ENCODE measurements around the gene MAST1. TPM values are rescaled to one million over a fixed set of nuclear protein-coding genes. Genes with fewer than 3 reads are reported as not detected.

The MAST1 gene
- total RNA-seq, 6 experiments from 2014 or later = 0.09 to 0.34 (median 0.26) TPM; not detected in 3

DNA sequence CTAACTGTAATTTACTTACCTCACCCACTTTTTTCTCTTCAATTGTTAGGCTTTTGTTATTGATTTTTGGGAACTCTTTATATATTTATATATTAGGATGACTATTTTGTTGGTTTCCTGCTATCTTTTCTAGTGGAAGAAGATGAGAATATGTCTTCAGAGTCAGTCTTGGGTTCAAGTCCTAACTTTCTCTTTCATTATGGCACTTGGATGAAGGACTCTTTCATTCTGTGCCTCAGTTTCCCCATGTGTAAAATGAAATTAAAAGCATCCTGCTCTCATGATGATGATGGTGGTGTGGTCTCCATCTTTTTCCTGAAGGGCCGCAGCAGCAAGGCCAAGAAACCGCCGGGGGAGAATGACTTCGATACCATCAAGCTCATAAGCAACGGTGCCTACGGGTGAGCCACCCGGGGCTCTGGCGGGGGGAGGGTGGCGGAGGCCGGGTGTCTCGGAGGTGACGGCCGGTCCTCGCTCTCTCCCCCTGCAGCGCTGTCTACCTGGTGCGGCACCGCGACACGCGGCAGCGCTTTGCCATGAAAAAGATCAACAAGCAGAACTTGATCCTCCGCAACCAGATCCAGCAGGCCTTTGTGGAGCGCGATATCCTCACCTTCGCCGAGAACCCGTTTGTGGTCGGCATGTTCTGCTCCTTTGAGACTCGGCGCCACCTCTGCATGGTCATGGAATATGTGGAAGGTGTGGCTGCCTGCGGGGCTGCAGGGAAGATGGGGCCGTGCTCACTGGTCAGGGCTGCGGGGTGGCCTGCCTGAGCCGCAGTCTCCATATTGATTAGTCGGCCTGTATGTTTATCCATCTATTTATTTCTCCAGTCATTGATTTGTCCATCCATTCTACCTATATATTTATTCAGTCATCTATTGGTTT lies 20.0 kb downstream of the MAST1 start:
- TF ChIP-seq, protein P1, sequence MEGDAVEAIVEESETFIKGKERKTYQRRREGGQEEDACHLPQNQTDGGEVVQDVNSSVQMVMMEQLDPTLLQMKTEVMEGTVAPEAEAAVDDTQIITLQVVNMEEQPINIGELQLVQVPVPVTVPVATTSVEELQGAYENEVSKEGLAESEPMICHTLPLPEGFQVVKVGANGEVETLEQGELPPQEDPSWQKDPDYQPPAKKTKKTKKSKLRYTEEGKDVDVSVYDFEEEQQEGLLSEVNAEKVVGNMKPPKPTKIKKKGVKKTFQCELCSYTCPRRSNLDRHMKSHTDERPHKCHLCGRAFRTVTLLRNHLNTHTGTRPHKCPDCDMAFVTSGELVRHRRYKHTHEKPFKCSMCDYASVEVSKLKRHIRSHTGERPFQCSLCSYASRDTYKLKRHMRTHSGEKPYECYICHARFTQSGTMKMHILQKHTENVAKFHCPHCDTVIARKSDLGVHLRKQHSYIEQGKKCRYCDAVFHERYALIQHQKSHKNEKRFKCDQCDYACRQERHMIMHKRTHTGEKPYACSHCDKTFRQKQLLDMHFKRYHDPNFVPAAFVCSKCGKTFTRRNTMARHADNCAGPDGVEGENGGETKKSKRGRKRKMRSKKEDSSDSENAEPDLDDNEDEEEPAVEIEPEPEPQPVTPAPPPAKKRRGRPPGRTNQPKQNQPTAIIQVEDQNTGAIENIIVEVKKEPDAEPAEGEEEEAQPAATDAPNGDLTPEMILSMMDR (IDR thresholded peaks at IDR 0.05) = no peak
- Mint-ChIP-seq H3K27me3 (ENCODE audit: insufficient read depth) (peaks cover under 1% of the 10 kb centered on the region), H3K27ac (no peak overlapping the region), H3K9me3 (peaks cover 3% of the 10 kb centered on the region; the same call in 1 of the 2 replicates), H3K36me3 (ENCODE audit: low read depth) (no peaks in the 10 kb centered on the region), H3K4me3 (no peak overlapping the region), H3K4me1 (ENCODE audit: low read depth) (no peaks in the 10 kb centered on the region)
- DNase-seq = no peak

DNA sequence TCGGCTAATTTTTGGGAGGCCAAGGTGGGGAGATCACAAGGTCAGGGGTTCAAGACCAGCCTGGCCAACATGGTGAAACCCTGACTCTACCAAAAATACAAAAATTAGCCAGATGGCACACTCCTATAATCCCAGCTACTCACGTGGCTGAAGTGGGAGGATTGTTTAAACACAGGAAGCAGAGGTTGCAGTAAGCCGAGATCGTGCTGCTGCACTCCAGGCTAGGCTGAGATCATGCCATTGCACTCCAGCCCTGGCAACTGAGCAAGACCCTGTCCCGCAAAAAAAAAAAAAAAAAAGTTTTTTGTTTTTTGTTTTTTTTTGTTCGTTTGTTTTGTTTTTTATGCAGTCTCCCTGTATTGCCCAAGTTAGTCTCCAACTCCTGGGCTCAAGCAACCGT lies 21.2 kb downstream of the MAST1 start:
- H3K27me3 Mint-ChIP-seq (ENCODE audit: insufficient read depth) = peaks cover 2% of the 10 kb centered on the region
- peaks cover 3% of the 10 kb centered on the region; the same call in 1 of the 2 replicates for H3K9me3 Mint-ChIP-seq
- DNase-seq = no peak
- TF ChIP-seq, protein P1 (IDR thresholded peaks at IDR 0.05) = no peak
- no peaks in the 10 kb centered on the region for H3K4me1 Mint-ChIP-seq (ENCODE audit: low read depth)
- no peak overlapping the region for H3K27ac Mint-ChIP-seq
- no peaks in the 10 kb centered on the region for H3K36me3 Mint-ChIP-seq (ENCODE audit: low read depth)
- H3K4me3 Mint-ChIP-seq = no peak overlapping the region

DNA sequence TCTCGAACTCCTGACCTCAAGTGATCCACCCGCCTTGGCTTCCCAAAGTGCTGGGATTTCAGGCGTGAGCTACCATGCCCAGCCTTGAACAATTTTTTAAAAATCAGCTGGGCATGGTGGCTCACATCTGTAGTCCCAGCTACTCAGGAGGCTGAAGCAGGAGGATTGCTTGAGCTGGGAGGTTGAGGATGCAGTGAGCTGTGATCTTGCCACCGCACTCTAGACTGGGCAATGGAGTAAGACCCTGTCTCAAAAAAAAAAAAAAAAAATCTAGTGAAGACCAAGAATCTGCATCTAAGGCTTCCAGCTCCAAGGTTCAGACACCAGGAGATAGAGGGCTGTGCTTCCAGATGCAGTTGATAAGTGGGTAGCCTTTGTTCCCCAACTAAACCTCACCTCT lies 25.8 kb downstream of the MAST1 start:
- Mint-ChIP-seq H3K4me1 (ENCODE audit: low read depth) (no peaks in the 10 kb centered on the region), H3K4me3 (no peak overlapping the region), H3K36me3 (ENCODE audit: low read depth) (no peaks in the 10 kb centered on the region), H3K27ac (no peak overlapping the region), H3K27me3 (ENCODE audit: insufficient read depth) (peaks cover 2% of the 10 kb centered on the region), H3K9me3 (no peaks in the 10 kb centered on the region)
- no peak for DNase-seq
- TF ChIP-seq, protein P1 (IDR thresholded peaks at IDR 0.05) = no peak

DNA sequence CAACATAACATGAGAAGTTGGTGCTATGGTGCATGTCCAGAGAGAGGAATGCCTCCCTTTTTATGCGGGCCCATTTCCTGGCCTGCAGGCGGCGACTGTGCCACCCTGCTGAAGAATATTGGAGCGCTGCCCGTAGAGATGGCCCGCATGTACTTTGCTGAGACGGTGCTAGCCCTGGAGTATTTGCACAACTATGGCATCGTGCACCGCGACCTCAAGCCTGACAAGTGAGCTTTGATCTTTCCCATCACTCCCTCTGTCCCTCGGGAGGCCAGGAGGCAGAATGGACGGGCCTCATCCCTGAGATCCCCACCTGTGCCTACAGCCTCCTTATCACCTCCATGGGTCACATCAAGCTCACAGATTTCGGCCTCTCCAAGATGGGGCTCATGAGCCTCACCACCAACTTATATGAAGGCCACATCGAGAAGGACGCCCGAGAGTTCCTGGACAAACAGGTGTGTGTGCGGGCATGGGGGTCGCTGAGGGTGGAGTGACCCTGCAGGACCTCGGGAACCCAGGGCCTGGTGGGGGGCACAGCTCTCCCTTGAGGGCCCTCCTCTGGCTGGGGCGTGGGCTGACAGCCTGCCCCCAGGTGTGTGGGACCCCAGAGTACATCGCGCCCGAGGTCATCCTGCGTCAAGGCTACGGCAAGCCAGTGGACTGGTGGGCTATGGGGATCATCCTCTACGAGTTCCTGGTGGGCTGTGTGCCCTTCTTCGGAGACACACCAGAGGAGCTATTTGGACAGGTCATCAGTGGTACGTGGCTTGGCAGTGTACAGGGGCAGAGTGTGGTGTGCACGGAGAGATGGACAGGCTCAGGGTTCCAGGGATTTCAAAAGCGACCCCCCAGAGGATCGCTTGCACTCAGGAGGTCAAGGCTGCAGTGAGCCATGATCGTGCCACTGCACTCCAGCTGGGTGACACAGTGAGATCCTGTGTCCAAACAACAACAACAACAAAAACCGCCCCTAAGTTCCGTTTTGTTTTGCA lies 26.7 kb downstream of the MAST1 start:
- Mint-ChIP-seq H3K9me3 (no peaks in the 10 kb centered on the region), H3K36me3 (ENCODE audit: low read depth) (no peaks in the 10 kb centered on the region), H3K27me3 (ENCODE audit: insufficient read depth) (peaks cover 2% of the 10 kb centered on the region), H3K4me1 (ENCODE audit: low read depth) (no peaks in the 10 kb centered on the region), H3K4me3 (no peak overlapping the region), H3K27ac (no peak overlapping the region)
- DNase-seq = no peak
- TF ChIP-seq, protein P1 (IDR thresholded peaks at IDR 0.05) = no peak

DNA sequence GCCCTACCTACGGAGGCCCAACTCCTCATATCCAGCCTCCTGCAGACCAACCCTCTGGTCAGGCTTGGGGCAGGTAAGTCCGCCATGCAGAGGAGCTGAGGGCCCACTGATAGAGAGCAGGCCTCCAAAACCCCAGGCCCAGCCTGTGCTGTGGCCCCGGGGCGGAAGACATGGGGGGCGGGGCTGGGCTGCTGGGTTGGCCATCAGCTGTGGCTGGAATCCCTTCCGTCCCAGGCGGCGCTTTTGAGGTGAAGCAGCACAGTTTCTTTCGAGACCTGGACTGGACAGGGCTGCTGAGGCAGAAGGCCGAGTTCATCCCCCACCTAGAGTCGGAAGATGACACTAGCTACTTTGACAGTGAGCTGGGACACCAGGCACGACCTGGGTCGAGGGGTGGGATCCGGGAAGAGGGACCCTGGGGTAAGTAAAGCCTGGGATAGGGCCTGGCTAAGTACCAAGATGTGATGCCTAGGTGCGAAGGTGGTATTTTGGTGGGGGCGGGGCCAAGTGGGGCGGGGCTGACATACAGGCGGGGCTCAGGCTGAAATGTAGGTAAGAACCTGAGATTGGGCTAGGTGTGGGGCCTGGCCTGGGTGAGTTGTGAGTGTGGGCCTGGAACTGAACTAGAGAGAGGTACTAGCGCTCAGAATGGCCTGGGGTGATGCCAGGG lies 27.6 kb downstream of the MAST1 start:
- TF ChIP-seq, protein P1 (IDR thresholded peaks at IDR 0.05) = no peak
- Mint-ChIP-seq H3K4me1 (ENCODE audit: low read depth) (no peaks in the 10 kb centered on the region), H3K27me3 (ENCODE audit: insufficient read depth) (peaks cover 4% of the 10 kb centered on the region), H3K4me3 (no peak overlapping the region), H3K27ac (no peak overlapping the region), H3K9me3 (no peaks in the 10 kb centered on the region), H3K36me3 (ENCODE audit: low read depth) (no peaks in the 10 kb centered on the region)
- no peak for DNase-seq
